Natural killer cell (primary cell): Measurements from ENCODE around the gene GTSE1. TPM values are rescaled to one million over a fixed set of nuclear protein-coding genes. Genes with fewer than 3 reads are reported as not detected.
A peak's percentile ranks its signal among the peaks of the same experiment; 100 is the strongest.

Source experiments
- ATAC-seq, 3 donors: fragments of 150-1000 bp in 2 of 3; fragments of 200-7000 bp in 1 of 3; cut with Tn5 transposase; 1 replicate in 1 of 3; 2 replicates in 2 of 3; pipeline ENCODE4 v1.10.0; 2021; ENCODE audit warnings: mild to moderate bottlenecking in 2 of 3, moderate library complexity in 2 of 3
- DNase-seq, 2 donors: peaks; one replicate each; pipeline versions ENCODE4 v3.0.0 to v3.0.0-alpha.2; 2013 to 2021; ENCODE audit warnings: mixed read lengths in 1 of 2
- H3K27ac ChIP-seq: one replicate; pipeline ENCODE4 v1.5.1; 2013; ENCODE audit warnings: mild to moderate bottlenecking, low read length
- H3K27me3 ChIP-seq: one replicate; pipeline ENCODE4 v1.6.1; 2013; ENCODE audit warnings: low read length; ENCODE audit not compliant: control insufficient read depth, insufficient read depth
- H3K36me3 ChIP-seq: one replicate; pipeline ENCODE4 v1.6.1; 2013; ENCODE audit warnings: low read length; ENCODE audit not compliant: control insufficient read depth, insufficient read depth
- H3K4me1 ChIP-seq: one replicate; pipeline ENCODE4 v1.6.1; 2013; ENCODE audit warnings: low read length; ENCODE audit not compliant: control insufficient read depth, insufficient read depth
- H3K4me3 ChIP-seq: one replicate; pipeline ENCODE4 v1.5.1; 2013; ENCODE audit warnings: low read length
- H3K9me3 ChIP-seq: one replicate; pipeline ENCODE4 v1.6.1; 2013; ENCODE audit warnings: low read length; ENCODE audit not compliant: control insufficient read depth, insufficient read depth
- H3K27ac Mint-ChIP-seq, 2 donors: one replicate each; pipeline ENCODE4 v1.8.0; 2022; ENCODE audit warnings: mild to moderate bottlenecking in 2 of 2, mixed read lengths in 2 of 2, moderate library complexity in 1 of 2
- H3K27me3 Mint-ChIP-seq, 2 donors: one replicate each; pipeline ENCODE4 v1.8.0; 2022; ENCODE audit warnings: low read depth in 2 of 2, mixed read lengths in 2 of 2
- H3K36me3 Mint-ChIP-seq: one replicate; pipeline ENCODE4 v1.8.0; 2022; ENCODE audit warnings: mixed read lengths
- H3K4me1 Mint-ChIP-seq, 2 donors: one replicate each; pipeline ENCODE4 v1.8.0; 2022; ENCODE audit warnings: mixed read lengths in 2 of 2
- H3K4me3 Mint-ChIP-seq: one replicate; pipeline ENCODE4 v1.8.0; 2022; ENCODE audit warnings: mild to moderate bottlenecking, moderate library complexity, mixed read lengths
- H3K9me3 Mint-ChIP-seq, 2 donors: one replicate each; pipeline ENCODE4 v1.8.0; 2022; ENCODE audit warnings: mixed read lengths in 2 of 2
- CTCF ChIP-seq: fragments of 200-600 bp; IDR thresholded peaks from one replicate; pipeline ENCODE4 v1.8.0; 2022; ENCODE audit warnings: antibody characterized with exemption
- WGBS: methylation state at CpG from one replicate; pipeline ENCODE4 v1.1.7; 2013; ENCODE audit warnings: missing lambda C conversion rate; ENCODE audit not compliant: insufficient coverage; 5-methylcytosine and 5-hydroxymethylcytosine counted together
- intact Hi-C: fragments of 100-400 bp; cut with micrococcal nuclease; formaldehyde crosslinking; loops from one replicate; pipeline ENCODE4 v1.14.2; 2022
- total RNA-seq, 4 donors: library from RNA; stranded (reverse); fragments of 120-200 nt in 1 of 4; gene quantifications; one replicate each; pipeline versions ENCODE4 v1.2.3 to v1.2.4, GENCODE V29; 2013 to 2022

Gene GTSE1
- total RNA-seq, 3 donors from 2014 or later (not counting 1 experiment from before 2014, with no cell fraction given), result 2.7 to 4.0 (median 2.9) TPM

GRCh38 chr22:46280063-46280817 lies 16.4 kb upstream of the GTSE1 start:
- peaks cover 77 to 82% of the 10 kb centered on the region in 2 donors for H3K4me1 Mint-ChIP-seq
- ATAC-seq (no peak), DNase-seq (no peak)
- Histone ChIP-seq H3K27me3 (no peaks in the 10 kb centered on the region), H3K36me3 (peaks cover 70% of the 10 kb centered on the region), H3K4me1 (peaks cover 94% of the 10 kb centered on the region), H3K9me3 (no peaks in the 10 kb centered on the region), H3K4me3 (no peak overlapping the region), H3K27ac (peak overlapping the region; percentile 97)
- 78% methylated on average over 11 of the region's 12 CpGs for WGBS
- H3K9me3 Mint-ChIP-seq, result no peaks in the 10 kb centered on the region
- intact Hi-C loops, result loop anchor here (2.0 to 10.0 kb wide), 4 partner anchors 13 to 965 kb away; partner anchors contain the start of gene GTSE1
- TF ChIP-seq CTCF, result no peak
- peak overlapping the region; percentile 96 for H3K4me3 Mint-ChIP-seq
- H3K36me3 Mint-ChIP-seq, result no peaks in the 10 kb centered on the region
- no peaks in the 10 kb centered on the region for H3K27me3 Mint-ChIP-seq
- peak overlapping the region; percentile 97 to 99 for H3K27ac Mint-ChIP-seq

GRCh38 chr22:46280999-46281623 lies 15.6 kb upstream of the GTSE1 start:
- Mint-ChIP-seq H3K27ac (peak overlapping the region; percentile 97 to 99), H3K4me1 (peaks cover 76 to 79% of the 10 kb centered on the region in 2 donors), H3K36me3 (peaks cover 5% of the 10 kb centered on the region), H3K4me3 (peak overlapping the region; percentile 96), H3K27me3 (no peaks in the 10 kb centered on the region), H3K9me3 (no peaks in the 10 kb centered on the region)
- no peak for TF ChIP-seq CTCF
- peak overlapping the region; percentile 97 for H3K27ac ChIP-seq
- H3K4me3 ChIP-seq, result peak overlapping the region; percentile 60
- H3K27me3 ChIP-seq, result no peaks in the 10 kb centered on the region
- H3K36me3 ChIP-seq, result peaks cover 69% of the 10 kb centered on the region
- peaks cover 93% of the 10 kb centered on the region for H3K4me1 ChIP-seq
- intact Hi-C loops, result loop anchor here (1.0 to 10.0 kb wide), 6 partner anchors 8 to 966 kb away; partner anchors contain the start of genes CDPF1 and GTSE1
- peak; percentile 72 to 81 for DNase-seq
- H3K9me3 ChIP-seq, result no peaks in the 10 kb centered on the region
- ATAC-seq, result peak; percentile 82 to 94 (median 92)
- WGBS, result 38% methylated on average over 19 of the region's 19 CpGs

GRCh38 chr22:46281866-46282678 lies 14.6 kb upstream of the GTSE1 start:
- intact Hi-C loops, result loop anchor here (1.0 to 10.0 kb wide), 6 partner anchors 7 to 967 kb away; partner anchors contain the start of genes CDPF1 and GTSE1
- peaks cover 74 to 82% of the 10 kb centered on the region in 2 donors for H3K4me1 Mint-ChIP-seq
- Histone ChIP-seq H3K27me3 (no peaks in the 10 kb centered on the region), H3K27ac (peak overlapping the region; percentile 97), H3K9me3 (no peaks in the 10 kb centered on the region), H3K4me3 (peak overlapping the region; percentile 60), H3K4me1 (peaks cover 97% of the 10 kb centered on the region), H3K36me3 (peaks cover 76% of the 10 kb centered on the region)
- H3K36me3 Mint-ChIP-seq, result peaks cover 7% of the 10 kb centered on the region
- H3K27me3 Mint-ChIP-seq, result no peaks in the 10 kb centered on the region
- no peaks in the 10 kb centered on the region for H3K9me3 Mint-ChIP-seq
- TF ChIP-seq CTCF, result no peak
- H3K27ac Mint-ChIP-seq, result peak overlapping the region; percentile 97 to 99
- H3K4me3 Mint-ChIP-seq, result peak overlapping the region; percentile 96
- 69% methylated on average over 13 of the region's 13 CpGs for WGBS
- ATAC-seq (no peak), DNase-seq (no peak)
